HG03342 (cell line): ENCODE measurements around the gene INHBB.

Experiments used
- ATAC-seq: cut with Tn5 transposase; IDR thresholded peaks from one replicate; pipeline ENCODE4 v1.9.1; 2021; ENCODE audit warnings: mild to moderate bottlenecking, moderate library complexity; ENCODE audit not compliant: unreplicated experiment

Gene INHBB

GRCh38 chr2:120394764-120395163, 48.8 kb downstream of the INHBB start:
- ATAC-seq = no peak

- no peak for ATAC-seq
Observed at GRCh38 chr2:120395221-120396012, 49.5 kb downstream of the INHBB start.

- ATAC-seq = no peak
Observed at GRCh38 chr2:120396013-120396860, 50.3 kb downstream of the INHBB start.

GRCh38 chr2:120396861-120397811, 51.2 kb downstream of the INHBB start:
- no peak for ATAC-seq

GRCh38 chr2:120398051-120398995, 52.4 kb downstream of the INHBB start:
- no peak for ATAC-seq

- ATAC-seq = no peak
Observed at GRCh38 chr2:120398996-120399888, 53.3 kb downstream of the INHBB start.

- no peak for ATAC-seq
Observed at GRCh38 chr2:120399889-120400240, 53.9 kb downstream of the INHBB start.

- ATAC-seq = no peak
Observed at GRCh38 chr2:120400551-120400950, 54.6 kb downstream of the INHBB start.
